Femur (tissue), 1 donor: ENCODE data around the gene MIA2.
"Not testable (repeated sequence)": the region's sequence is repeated elsewhere in the genome, so short reads cannot be mapped to it uniquely, and the experiment has no call there.

Experiments
- DNase-seq: peaks from one replicate; pipeline ENCODE4 v3.0.0-alpha.2; 2017

MIA2 gene

DNA sequence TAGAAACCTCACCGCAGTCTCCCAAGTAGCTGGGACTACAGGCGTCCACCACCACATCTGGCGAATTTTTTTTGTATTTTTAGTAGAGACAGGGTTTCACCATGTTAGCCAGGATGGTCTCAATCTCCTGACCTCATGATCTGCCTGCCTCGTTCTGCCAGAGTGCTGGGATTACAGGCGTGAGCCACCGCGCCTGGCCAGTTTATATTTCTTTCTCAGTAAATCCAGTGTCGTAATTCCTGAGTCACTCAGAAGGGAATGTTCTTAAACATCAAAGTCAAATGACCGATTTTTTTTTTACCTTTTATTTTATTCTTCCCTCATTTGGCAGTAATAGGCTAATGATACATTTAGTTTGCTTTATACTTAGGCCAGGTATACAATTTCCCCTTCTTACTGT, 118.0 kb downstream of the MIA2 start:
- no peak for DNase-seq

DNA sequence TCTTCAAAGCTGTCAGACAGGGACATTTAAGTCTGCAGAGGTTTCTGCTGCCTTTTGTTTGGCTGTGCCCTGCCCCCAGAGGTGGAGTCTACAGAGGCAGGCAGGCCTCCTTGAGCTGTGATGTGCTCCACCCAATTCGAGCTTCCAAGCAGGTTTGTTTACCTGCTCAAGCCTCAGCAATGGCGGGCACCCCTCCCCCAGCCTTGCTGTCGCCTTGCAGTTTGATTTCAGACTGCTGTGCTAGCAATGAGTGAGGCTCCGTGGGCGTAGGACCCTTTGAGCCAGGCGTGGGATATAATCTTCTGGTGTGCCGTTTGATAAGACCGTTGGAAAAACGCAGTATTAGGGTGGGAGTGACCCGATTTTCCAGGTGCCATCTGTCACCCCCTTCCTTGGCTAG, 125.4 kb downstream of the MIA2 start:
- not testable (repeated sequence) for DNase-seq

DNA sequence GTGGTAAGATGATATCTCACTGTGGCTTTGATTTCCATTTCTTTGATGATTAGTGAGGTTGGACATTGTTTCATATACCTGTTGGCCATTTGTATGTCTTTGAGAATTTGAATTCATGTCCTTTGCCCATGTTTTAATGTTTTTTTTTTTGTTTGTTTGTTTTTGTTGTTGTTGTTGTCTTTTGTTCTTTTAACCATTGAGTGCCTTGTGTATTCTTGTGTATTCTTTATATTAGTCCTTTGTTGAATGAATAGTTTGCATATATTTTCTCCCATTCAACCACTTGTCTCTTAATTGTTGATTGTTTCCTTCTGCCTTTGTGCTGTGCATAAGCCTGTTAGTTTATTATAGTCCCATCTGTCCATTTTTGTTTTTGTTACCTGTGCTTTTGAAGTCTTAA, 126.6 kb downstream of the MIA2 start:
- DNase-seq, result no peak

DNA sequence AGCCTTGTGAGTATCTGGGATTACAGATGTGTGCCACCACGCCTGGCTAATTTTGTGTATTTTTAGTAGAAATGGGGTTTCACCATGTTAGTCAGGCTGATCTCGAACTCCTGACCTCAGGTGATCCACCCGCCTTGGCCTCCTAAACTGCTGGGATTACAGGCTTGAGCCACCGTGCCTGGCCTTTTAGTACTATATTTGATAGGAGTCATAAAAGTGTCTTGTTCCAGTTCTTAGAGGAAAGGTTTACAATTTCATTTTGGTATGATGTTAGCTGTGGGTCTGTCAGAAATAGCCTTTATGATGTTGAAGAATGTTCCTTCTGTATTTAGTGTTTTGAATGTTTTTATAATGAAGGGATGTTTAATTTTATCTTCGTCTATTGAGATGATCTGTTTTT, 127.8 kb downstream of the MIA2 start:
- DNase-seq, result not testable (repeated sequence)

DNA sequence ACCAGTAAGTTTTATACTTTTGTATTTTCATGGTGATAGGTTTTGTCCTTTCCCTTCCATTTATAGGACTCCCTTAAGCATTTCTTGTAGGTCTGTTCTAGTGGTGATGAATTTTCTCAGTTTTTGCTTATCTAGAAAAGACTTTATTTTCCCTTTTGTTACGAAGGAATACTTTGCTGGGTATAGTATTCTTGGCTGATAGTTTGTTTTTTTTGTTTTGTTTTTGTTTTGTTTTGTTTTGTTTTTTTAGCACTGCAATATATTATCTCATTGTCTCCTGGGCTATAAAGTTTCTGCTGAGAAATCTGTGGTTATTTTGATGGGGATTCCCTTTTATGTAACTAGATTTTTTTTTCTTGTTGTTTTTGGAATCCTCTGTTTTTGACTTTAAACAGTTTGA, 130.8 kb downstream of the MIA2 start:
- no peak for DNase-seq

DNA sequence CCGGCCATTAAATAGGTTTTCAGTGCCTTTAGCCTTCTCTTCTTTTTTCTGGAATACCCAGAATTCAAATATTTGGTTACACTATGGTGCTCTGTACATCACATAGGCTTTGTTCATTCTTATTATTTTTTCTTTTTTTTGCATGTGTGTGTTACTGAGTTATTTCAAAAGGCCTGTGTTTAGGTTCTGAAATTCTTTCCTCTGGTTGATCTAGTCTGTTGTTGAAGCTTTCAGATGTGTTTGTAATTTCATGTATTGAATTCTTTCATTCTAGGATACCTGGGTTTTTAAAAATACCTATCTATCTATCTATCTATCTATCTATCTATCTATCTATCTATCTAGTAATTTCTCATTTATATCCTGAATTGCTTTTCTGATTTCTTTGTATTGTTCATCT, 131.6 kb downstream of the MIA2 start:
- no peak for DNase-seq

DNA sequence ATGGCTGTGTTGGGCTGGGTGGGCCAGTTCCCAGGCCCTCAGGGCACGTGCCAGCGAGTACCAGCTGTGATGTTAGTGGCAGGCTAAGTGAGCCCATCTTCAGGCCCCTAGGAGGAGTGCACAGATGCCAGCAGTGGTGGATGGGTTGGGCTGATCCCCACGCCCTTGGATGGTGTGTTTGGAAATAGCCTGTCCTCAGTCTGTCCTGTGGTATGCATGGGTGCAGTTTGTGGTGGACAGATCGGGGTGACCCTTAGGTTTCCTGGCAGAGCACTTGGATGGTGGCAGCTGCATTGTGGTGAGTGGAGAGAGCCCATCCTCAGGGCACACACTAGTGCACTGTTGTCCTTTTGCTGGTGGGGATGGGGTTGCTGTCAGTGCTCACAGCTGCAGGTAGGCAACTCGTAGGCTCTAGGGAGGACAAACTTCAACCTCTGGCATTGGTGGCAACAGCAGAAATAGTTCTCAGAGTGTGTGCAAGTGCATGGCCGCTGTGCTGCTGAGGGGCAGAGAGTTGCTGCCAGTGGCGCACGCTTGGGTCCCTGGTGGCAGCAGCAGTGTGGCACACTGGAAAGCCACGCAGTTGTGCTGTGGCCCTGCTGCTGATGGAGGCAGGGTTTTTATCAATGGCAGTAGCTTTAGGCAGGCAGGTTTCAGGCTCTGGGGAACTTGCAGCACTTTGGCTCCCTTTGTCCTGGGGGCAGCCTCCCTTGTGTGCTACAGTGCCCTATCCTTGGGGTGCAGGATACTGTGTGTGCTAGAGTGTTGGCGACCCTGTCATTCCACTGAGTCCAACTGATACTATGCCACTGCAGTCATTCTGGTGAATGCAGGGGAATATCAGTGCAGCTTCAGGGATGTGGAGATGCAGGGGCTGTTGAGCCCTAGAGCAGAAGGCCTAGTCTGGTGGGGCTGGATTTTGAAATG, 133.0 kb downstream of the MIA2 start:
- DNase-seq, result no peak

DNA sequence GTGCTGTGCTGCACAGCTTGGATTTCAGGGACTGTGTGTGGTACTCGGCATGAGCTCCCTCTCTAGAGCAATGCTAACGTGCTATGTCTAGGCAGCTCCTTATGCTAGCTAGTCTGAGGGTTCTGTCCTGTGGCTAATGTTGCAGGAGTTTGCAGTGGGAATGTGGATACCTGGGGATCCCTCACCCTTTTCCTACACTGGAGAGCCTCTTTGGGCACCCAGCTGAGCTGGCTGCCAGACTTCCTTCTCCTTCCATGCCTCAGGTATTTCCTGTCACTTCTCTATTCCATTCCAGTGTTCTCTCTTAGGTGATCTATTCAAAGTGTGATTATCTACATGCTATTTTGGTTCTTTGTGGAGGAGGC, 133.7 kb downstream of the MIA2 start:
- DNase-seq, result no peak

DNA sequence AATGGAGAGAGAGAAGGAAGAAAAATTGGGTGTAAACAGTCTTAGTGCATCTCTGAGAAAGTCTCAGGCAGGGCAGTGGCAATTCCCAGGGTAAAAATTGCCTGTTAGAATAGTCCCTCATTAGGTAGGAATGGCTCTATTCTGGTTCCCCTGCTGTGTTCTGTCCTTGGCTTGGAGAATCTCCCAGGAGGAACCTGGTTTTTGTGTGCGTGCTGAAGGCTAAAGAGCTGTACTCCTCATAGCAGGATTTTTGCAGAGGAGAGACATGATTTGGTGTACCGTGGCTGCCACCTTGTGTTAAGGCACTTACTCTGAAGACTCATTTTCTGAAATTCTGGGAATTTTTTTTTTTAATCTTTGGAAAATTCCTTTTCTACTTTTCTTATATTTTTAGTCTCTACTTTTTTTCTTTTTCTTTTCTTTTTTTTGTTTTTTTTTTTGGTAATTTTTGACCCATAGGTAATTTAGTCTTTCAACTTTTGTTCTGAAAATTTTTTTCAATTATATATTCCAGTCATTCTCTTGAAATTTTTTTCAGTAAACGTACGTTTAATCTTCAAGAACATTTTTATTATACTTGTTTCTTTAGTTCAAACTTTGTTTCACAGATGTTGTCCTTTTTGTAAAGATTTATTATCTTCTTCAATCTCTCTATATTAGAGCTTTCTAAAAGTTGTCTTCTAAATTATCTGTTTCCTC, 134.7 kb downstream of the MIA2 start:
- peak; percentile 64 for DNase-seq

DNA sequence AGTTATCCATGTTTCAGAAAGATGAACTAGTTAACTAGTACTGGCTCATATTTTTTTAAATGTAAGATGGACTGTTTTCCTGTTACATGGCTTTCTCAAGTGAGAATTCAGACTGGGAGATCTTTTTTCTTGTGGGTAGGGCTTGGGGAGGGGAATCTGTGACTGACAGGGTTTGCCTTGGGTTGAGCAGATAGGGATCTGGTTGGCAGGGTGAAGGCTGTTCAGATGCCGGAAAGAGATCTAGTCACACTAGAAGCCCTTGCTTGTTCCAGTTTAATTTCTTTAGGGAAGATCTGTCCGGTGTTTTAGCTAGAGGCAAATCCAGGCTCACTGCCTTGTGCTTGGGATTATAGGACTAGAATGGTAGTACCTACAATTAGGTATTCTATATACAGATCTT, 135.3 kb downstream of the MIA2 start:
- no peak for DNase-seq

DNA sequence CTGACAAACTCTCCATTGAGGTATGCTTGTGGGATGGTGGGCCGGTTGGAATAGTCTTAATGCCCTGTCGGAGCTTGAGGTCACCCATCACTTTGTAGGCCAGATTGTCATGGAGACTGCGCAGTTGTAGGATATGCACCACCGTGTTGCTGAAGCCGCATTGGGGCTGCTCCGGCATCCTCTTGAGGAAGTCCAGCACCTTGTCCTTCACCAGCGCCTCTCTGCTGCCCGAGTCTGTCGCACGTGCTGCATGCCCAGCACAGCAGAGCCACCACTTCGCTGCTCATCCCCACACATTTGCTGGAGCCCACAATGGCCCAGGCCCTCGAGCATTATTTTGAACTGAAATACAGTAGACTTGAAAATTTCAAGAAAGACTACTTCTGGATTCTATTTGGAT, 136.7 kb downstream of the MIA2 start:
- DNase-seq, result no peak

DNA sequence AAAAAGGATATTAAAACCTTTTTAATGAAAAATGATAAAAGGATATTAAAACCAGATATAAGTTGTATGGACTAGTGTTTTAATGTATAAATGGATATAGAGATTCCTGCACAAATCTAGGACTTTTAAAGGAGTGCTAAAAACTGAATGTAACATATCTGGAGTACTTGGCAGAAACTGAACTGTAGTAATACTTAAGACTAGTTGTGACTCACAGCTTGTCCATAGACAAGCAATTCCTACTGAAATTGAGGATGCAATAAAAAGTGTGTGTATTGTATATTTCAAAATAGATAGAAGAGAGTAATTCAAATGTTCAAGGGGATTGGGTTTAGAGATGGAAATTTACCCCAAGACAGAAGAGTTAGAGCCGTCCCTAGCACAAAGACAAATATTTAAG, 138.9 kb downstream of the MIA2 start:
- no peak for DNase-seq

DNA sequence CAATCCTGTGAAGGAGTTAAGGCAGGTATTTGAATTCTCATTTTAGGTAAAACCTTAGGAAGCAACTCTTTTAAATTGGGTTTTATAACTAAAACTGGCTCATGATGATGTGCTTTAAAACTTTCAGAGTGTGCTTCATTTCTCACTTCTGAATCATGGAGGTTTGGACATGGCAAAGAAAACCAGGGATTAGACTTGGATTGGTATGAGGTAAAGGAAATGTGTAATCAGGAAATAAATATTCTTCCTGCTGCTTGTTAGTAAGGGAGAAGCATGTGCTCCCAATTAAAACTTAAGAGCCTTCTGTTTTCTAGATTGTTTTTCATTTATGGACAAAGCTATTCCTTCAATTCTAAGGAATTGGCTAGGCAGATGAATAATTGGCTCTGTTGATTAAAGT, 141.1 kb downstream of the MIA2 start:
- DNase-seq, result no peak

DNA sequence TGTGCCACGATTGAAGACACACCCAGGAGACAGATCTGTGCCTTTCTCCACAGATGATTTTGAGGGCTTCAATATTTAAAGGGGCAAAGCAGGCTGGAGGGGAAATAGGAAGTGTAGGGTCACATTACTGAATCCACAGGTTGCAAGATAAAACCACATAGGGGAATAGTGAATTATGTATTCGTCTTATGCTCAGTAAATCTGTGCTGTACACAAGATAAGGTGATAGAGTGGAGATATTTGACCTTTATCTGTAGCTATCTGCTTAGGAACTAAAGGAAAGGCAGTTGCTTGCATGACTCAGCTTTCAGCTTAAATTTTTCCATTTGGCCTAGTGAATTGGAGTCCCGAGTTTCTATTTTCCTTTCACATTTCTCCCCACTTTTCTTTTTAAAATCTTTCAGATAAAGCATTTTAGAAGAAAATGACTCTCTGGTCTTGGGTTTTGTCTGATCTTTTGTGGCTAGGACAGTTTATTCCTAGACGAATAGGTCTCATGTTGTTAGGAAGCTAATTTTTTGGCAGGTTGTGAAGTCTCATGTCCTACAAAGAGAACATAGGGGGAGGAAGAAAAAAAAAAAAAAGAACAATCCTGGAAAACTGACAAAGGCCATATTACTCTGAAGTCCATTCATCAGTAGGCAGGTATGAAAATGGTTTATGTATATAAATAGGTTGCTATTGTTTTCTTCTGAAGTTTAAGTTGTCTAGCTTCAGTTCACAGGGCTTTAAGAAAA, 143.1 kb downstream of the MIA2 start:
- DNase-seq, result no peak

DNA sequence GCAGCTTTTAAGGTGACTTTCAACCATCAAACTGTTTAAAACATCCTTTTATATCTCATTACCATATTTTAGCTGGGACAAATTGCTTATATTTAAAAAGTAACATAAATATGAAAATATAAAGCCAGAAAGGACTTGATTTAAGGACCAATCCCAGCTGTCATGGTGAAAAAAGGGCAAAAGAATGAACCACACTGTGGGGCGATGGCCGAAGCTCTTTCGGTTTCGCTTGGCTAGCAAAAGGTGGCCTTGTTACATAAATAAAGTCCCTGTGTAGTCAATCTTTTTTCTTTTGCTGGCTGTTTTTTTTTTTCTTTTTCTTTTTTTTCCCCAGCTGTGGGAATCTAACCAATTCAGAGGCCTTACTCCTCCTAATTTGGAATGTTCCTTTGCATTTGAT, 147.7 kb downstream of the MIA2 start:
- no peak for DNase-seq

DNA sequence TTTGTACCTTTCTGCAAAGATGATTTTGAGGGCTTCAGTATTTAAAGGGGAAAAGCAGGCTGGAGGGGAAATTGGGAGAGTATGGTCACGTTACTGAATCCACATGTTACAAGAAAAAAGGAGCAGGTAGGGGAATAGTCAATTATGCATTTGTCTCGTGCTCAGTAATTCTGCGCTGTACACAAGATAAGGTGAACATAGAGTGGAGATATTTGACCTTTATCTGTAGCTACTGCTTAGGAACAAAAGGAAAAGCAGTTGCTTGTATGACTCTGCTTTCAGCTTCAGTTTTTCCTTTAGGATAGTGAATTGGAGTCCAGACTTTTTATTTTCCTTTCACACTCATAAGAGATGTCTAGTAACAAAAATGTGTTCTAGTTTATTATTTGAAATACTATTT, 148.7 kb downstream of the MIA2 start:
- DNase-seq, result no peak

DNA sequence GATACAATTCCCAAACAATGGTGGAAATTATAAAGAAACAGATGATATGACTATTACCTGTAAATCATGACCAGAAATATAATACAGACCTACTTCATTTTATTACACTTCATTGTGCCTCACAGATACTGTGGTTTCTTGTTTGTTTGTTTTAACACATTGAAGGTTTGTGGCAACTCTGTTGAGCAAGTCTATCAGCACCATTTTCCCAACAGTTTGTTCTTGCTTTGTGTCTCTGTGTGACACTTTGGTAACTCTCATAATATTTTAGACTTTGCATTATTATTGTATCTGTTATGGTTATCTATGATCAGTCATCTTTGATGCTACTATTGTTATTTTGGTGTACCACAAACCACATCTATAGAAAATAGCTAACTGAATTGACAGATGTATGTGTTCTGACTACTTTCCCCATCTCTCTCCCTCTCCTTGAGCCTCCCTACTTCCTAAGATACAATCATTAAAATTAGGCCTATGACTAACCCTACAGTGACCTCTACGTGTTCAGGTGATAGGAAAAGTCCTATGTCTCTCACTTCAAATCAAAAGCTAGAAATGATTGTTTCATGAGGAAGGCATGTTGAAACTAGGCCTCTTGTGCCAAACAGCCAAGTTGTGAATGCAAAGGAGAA, 149.4 kb downstream of the MIA2 start:
- no peak for DNase-seq

DNA sequence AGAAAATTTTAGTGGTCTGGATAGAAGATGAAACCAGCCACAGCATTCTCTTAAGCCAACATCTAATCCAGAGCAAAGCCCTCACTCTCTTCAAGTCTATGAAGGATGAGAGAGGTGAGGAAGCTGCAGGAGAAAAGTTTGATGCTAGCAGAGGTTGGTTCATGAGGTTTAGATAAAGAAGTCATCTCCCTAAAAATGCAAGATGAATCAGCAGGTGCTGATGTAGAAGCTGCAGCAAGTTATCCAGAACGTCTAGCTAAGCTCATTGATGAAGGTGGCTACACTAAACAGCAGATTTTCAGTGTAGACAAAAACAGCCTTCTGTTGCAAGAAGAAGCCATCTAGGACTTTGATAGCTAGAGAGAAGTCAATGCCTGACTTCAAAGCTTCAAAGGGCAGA, 150.0 kb downstream of the MIA2 start:
- no peak for DNase-seq

DNA sequence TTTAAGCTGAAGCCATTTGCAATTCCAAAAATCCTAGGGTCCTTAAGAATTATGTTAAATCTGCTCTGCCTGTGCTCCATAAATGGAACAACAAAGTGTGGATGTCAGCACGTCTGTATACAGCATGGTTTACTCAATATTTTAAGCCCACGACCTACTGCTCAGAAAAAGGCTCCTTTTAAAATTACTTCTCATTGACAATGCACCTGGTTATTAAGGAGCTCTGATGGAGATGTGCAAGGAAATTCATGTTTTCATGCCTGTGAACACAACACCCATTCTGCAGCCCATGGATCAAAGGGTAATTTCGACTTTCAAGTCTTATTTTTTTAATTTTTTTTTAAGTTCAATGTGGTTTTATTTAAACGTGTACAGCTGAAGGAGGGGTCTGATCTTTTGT, 150.5 kb downstream of the MIA2 start:
- no peak for DNase-seq

DNA sequence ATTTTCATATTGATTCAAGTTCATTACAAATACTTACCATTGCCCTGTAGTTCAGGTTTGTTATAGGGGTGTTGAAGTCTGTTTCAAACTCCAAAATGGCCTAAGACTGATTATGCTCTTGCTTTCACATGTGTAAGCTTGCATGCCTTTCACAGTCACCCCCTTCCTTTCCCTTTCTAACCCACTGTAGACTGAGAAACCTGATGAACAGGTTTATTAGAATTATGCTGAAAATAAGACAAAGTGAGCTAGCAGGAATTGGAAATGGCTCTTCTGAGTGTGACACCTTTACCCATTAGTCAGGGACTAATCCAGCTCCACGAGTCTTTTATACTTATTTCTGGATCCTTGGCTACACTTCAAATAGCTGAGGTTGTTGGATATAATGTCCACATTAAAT, 159.6 kb downstream of the MIA2 start:
- no peak for DNase-seq

DNA sequence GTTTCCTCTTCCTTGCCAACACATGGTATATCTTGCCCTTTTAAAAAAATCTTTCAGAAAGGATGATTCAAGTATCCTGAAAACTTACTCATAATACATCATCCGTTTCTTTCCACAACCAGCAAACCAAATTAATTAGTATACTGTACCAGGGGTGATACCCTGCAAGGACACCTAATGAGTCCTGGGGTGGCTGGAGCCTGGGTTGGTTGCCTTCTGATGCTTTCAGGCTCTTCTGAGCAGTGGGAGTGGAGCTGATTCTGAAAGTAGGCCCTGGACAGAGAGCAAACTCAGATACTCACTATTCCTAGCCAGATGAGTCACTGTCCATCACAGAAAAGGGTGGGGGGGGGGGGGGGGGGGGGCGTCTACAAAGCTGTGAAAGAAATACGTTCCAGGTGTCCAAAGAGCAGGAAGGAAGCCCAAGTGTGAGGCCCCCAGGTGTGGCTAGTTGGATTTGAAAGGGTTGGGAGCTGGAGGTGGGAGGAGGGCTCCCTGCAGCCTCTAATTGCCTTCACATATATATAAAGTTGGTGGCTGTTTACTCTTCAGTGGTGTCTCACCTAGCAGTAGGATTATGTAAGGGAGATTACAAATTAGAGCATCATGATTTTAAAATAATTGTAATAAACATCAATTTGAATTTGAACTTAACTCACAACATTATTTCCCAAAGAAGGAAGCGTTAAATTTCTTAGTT, 162.0 kb downstream of the MIA2 start:
- DNase-seq, result no peak

DNA sequence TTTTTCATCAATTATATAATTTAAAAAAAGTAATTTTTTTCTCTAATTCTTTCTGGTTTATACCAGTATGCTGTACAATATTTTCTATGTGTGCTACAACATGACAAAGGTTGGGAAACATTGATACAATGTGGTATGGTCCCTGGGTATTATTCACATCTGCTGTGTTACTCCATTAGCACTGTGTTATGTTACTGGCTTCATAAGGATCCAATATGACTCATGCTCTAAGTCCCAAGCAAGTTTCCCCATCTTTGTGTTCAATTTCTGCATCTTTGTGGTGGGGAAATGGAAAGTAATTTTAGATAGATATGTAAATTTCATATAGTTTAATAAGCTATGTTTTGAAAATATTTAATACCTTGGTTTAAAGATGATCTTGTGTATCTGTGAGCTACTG, 162.7 kb downstream of the MIA2 start:
- no peak for DNase-seq

DNA sequence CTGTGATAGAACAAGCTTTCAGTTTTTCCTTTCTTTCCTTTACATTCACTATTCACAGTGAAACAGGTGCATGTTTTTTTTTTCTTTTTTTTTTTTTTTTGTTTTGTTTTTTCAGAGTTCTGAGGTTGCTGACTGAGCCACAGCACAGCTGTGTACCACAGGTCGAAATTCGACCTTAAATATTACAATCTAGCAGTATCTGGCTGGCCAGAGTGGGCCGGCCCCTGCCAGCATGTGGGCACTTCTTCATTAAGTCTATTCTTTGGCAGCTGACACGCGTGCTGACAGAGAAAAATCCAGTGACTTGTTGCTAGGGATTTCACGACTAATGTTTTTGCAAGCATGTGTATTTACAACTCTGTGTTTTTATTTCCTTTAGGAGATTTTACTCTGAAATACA, 164.7 kb downstream of the MIA2 start:
- no peak for DNase-seq
